Spinal cord (tissue), 10 donors: ENCODE measurements around the gene TSC22D2. TPM values are rescaled to one million over a fixed set of nuclear protein-coding genes. Genes with fewer than 3 reads are reported as not detected.

ENCODE experiments used
- DNase-seq, 6 donors: peaks; one replicate each; pipeline versions ENCODE4 v3.0.0 to v3.0.0-alpha.2; 2013 to 2015; ENCODE audit warnings: low spot score in 6 of 6, low read depth in 4 of 6
- H3K27ac ChIP-seq: one replicate; pipeline ENCODE4 v1.5.1; 2013; ENCODE audit warnings: low read depth, low read length, control low read depth
- H3K27me3 ChIP-seq: one replicate; pipeline ENCODE4 v1.6.1; 2013; ENCODE audit warnings: low read length; ENCODE audit not compliant: control insufficient read depth, insufficient read depth
- H3K36me3 ChIP-seq: one replicate; pipeline ENCODE4 v1.6.1; 2013; ENCODE audit warnings: low read length; ENCODE audit not compliant: control insufficient read depth, insufficient read depth
- H3K4me1 ChIP-seq: one replicate; pipeline ENCODE4 v1.6.1; 2013; ENCODE audit warnings: low read length; ENCODE audit not compliant: control insufficient read depth, insufficient read depth
- H3K4me3 ChIP-seq: one replicate; pipeline ENCODE4 v1.5.1; 2013; ENCODE audit warnings: low read depth, low read length, control low read depth
- H3K9me3 ChIP-seq: one replicate; pipeline ENCODE4 v1.6.1; 2013; ENCODE audit warnings: low read length; ENCODE audit not compliant: control insufficient read depth, insufficient read depth
- WGBS: methylation state at CpG from one replicate; pipeline ENCODE4 v1.1.5; 2013; ENCODE audit warnings: missing lambda C conversion rate; ENCODE audit not compliant: insufficient coverage; 5-methylcytosine and 5-hydroxymethylcytosine counted together
- polyA plus RNA-seq, 2 donors: library from polyadenylated mRNA; unstranded; fragments of 120-200 nt; gene quantifications; one replicate each; pipeline ENCODE4 v1.2.1, GENCODE V29; 2013; ENCODE audit not compliant: insufficient read length in 2 of 2
- total RNA-seq, 2 donors: library from RNA; depleted of rRNA in 1 of 2; stranded (reverse); fragments of 120-200 nt in 1 of 2; fragments of >200 nt in 1 of 2; gene quantifications; one replicate each; pipeline versions ENCODE4 v1.2.3 to v1.2.4, GENCODE V29; 2013 to 2014
- donor health status: healthy.

TSC22D2 gene
- total and polyA plus RNA-seq, 4 donors = 16.8 to 35.5 (median 34.5) TPM

DNA sequence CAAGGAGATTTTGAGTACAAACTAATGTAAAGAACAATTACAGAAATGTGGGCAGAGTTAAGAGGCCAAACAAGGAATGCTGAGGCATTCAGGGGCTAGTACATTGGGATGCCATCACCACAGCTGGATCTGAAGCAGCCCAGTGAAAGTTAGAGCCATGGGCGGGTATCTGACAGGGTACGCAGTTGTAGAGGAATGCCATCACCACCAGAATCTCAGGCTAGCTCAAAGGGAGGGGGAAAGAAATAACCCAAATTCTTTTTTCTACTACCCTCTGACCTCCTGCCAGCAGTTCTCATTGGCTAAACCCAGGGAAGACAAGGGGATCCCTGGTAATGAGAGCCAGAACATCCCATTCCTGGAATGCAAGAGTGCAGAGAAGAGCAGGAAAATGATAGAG lies 9.0 kb upstream of the TSC22D2 start:
- no CpG with 5 or more reads among the region's 2 CpGs for WGBS
- no peak overlapping the region for H3K27ac ChIP-seq

GRCh38 chr3:150401285-150401684 lies 6.8 kb upstream of the TSC22D2 start:
- Histone ChIP-seq H3K36me3 (no peaks in the 10 kb centered on the region), H3K4me3 (no peak overlapping the region), H3K27ac (no peak overlapping the region), H3K9me3 (no peaks in the 10 kb centered on the region), H3K4me1 (no peaks in the 10 kb centered on the region), H3K27me3 (no peaks in the 10 kb centered on the region)
- WGBS = no CpG with 5 or more reads among the region's 3 CpGs
- no peak for DNase-seq

More for the DNA sequence above, 9.0 kb upstream of the TSC22D2 start:
- no peaks in the 10 kb centered on the region for H3K4me1 ChIP-seq
- H3K9me3 ChIP-seq = no peaks in the 10 kb centered on the region
- no peak for DNase-seq
- H3K27me3 ChIP-seq = no peaks in the 10 kb centered on the region
- H3K4me3 ChIP-seq = no peak overlapping the region
- H3K36me3 ChIP-seq = no peaks in the 10 kb centered on the region

- no peaks in the 10 kb centered on the region for H3K27me3 ChIP-seq
- DNase-seq = no peak
- H3K4me3 ChIP-seq = no peak overlapping the region
- H3K36me3 ChIP-seq = no peaks in the 10 kb centered on the region
- 73% methylated on average over 1 of the region's 1 CpG for WGBS
- H3K4me1 ChIP-seq = no peaks in the 10 kb centered on the region
- H3K9me3 ChIP-seq = no peaks in the 10 kb centered on the region
- no peak overlapping the region for H3K27ac ChIP-seq
These were observed 5.9 kb upstream of the TSC22D2 start for GRCh38 chr3:150402217-150402616.

DNA sequence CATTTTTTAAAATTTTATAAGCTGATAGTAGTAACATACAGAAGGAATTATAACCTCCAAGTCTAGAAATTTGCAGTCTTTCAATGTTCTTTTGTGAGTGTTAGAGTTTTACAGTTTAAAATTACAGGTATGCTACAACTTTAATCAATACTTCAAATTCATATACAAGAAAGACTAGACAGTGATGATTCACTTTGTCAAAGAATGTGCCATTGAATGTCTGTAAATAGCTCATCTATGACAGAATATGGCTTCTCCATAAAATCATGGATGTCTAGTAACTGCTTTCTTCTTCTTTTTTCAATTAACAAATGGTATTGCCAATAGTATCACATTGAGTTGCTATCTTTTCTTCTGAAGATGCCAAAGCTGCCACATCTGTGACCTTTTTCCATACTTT lies 4.1 kb upstream of the TSC22D2 start:
- no peak for DNase-seq
- H3K4me1 ChIP-seq = peaks cover 2% of the 10 kb centered on the region
- H3K4me3 ChIP-seq = no peak overlapping the region
- no peaks in the 10 kb centered on the region for H3K36me3 ChIP-seq
- no peaks in the 10 kb centered on the region for H3K27me3 ChIP-seq
- no peaks in the 10 kb centered on the region for H3K9me3 ChIP-seq
- H3K27ac ChIP-seq = no peak overlapping the region

- Histone ChIP-seq H3K9me3 (no peaks in the 10 kb centered on the region), H3K4me1 (peaks cover 4% of the 10 kb centered on the region), H3K27me3 (no peaks in the 10 kb centered on the region), H3K36me3 (peaks cover 4% of the 10 kb centered on the region), H3K4me3 (peak overlapping the region; percentile 97), H3K27ac (peak overlapping the region; percentile 100)
- 0% methylated on average over 1 of the region's 12 CpGs for WGBS
- DNase-seq = no peak
These were observed 869 bp upstream of the TSC22D2 start for GRCh38 chr3:150407051-150407807.

DNA sequence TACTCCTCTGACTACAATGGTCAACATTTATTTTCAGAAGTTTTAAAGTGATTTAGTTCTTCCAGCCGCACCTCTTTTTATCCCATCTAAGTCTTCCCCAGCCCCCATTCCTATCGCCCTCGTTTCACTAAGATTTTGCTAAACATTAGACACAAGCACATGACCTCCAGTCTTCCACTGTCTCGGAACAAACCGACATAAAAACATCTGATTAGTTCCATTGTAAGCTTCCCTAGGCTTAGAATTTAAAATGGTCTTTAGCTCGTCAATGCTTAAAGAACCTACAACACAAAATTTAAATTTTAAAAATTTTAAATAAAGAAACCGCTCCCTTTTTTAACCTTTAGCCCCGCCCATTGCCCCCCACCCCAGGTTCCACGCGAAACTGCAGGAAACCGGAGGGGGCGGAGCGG lies 284 bp upstream of the TSC22D2 start:
- H3K36me3 ChIP-seq = peaks cover 4% of the 10 kb centered on the region
- peaks cover 4% of the 10 kb centered on the region for H3K4me1 ChIP-seq
- H3K9me3 ChIP-seq = no peaks in the 10 kb centered on the region
- H3K4me3 ChIP-seq = peak overlapping the region; percentile 97
- peak overlapping the region; percentile 100 for H3K27ac ChIP-seq
- H3K27me3 ChIP-seq = no peaks in the 10 kb centered on the region
- 0% methylated on average over 12 of the region's 13 CpGs for WGBS
- DNase-seq = peak in 1 of 6 donors; percentile 90

DNA sequence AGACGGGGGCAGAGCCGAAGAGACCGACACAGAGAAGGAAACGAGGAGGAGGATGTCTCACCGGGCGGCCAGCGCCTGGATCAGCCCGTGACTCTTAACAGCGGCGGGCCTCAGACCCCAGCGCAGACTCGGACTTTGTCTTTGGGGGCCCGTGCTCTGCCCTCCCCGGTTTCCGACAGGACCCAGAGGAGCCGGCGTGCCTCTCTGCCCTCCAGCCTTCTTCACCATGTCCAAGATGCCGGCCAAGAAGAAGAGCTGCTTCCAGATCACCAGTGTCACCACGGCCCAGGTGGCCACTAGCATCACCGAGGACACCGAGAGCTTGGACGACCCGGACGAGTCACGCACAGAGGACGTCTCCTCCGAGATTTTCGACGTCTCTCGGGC lies 1.0 kb downstream of the TSC22D2 start:
- 0% methylated on average over 30 of the region's 30 CpGs for WGBS
- Histone ChIP-seq H3K27me3 (no peaks in the 10 kb centered on the region), H3K36me3 (peaks cover 4% of the 10 kb centered on the region), H3K27ac (peak overlapping the region; percentile 100), H3K4me3 (peak overlapping the region; percentile 97), H3K4me1 (peaks cover 4% of the 10 kb centered on the region), H3K9me3 (no peaks in the 10 kb centered on the region)
- no peak for DNase-seq

GRCh38 chr3:150409512-150410310 lies 1.6 kb downstream of the TSC22D2 start:
- Histone ChIP-seq H3K9me3 (no peaks in the 10 kb centered on the region), H3K36me3 (peaks cover 4% of the 10 kb centered on the region), H3K4me1 (peaks cover 4% of the 10 kb centered on the region), H3K27ac (peak overlapping the region; percentile 100), H3K27me3 (no peaks in the 10 kb centered on the region), H3K4me3 (peak overlapping the region; percentile 97)
- WGBS = under 1% methylated on average over 67 of the region's 72 CpGs
- peak in 4 of 6 donors; percentile 48 to 90 (median 78) for DNase-seq

GRCh38 chr3:150410311-150411105 lies 2.4 kb downstream of the TSC22D2 start:
- peak overlapping the region; percentile 97 for H3K4me3 ChIP-seq
- peaks cover 4% of the 10 kb centered on the region for H3K4me1 ChIP-seq
- H3K9me3 ChIP-seq = no peaks in the 10 kb centered on the region
- no peaks in the 10 kb centered on the region for H3K27me3 ChIP-seq
- H3K27ac ChIP-seq = peak overlapping the region; percentile 100
- H3K36me3 ChIP-seq = peaks cover 4% of the 10 kb centered on the region
- under 1% methylated on average over 68 of the region's 68 CpGs for WGBS
- DNase-seq = peak in 2 of 6 donors; percentile 78 to 83
